ENCODE results near the gene SLC38A3.
"Not testable (repeated sequence)": the region's sequence is repeated elsewhere in the genome, so short reads cannot be mapped to it uniquely, and the experiment has no call there.

SLC38A3 gene

GRCh38 chr3:50192689-50193141 is 12.4 kb upstream of the SLC38A3 start:
- DNase-seq (ENCODE audit: low read depth): peak; percentile 73

- no peak for DNase-seq (ENCODE audit: low read depth)
Observed at GRCh38 chr3:50193286-50193685, 11.8 kb upstream of the SLC38A3 start.

DNA sequence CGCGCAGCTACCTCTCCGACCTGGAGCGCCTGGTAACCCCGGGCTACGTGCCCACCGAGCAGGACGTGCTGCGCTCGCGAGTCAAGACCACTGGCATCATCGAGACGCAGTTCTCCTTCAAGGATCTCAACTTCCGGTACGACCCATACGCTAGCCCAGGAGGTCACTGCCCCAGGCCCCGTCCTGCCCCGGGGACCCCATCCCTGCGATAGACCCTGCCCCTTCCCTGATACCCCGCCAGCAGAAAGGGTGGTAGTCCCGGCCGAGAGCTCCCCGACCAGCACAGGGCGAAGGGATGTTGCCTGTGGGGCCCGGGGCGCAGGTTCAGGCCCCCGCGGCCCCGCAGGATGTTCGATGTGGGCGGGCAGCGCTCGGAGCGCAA is 11.3 kb upstream of the SLC38A3 start:
- DNase-seq (ENCODE audit: low read depth): no peak

GRCh38 chr3:50194128-50194902 is 10.8 kb upstream of the SLC38A3 start:
- peak; percentile 59 for DNase-seq (ENCODE audit: low read depth)

- DNase-seq (ENCODE audit: low read depth): no peak
Observed at GRCh38 chr3:50194903-50195500, 10.1 kb upstream of the SLC38A3 start.

- DNase-seq (ENCODE audit: low read depth): no peak
Observed at GRCh38 chr3:50195501-50196252, 9.4 kb upstream of the SLC38A3 start.

DNA sequence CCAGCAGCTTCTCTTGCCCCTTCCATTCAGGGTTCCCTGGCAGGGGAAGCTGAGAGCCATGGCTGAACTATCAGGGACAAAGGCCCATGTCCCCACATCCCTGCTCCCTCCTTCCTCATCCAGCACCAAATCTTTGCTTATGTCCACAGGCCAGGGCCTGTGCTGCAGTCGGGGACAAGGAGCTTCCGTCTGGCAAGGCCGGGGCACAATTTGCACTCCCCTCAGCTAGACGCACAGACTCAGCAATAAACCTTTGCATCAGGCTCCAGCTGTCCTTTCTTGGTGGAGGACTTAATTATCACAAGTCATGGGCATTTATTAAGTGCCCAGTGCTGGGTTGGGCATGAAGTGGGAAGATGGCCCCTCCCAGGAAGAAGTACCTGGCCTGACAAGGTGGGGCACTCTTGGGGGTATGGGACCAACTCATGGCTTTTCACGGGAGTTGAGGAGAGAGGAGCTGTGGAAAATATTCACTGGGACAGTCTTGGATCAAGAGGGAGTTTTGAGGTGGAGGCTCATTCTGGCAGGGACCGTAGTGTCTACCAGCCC is 8.7 kb upstream of the SLC38A3 start:
- DNase-seq (ENCODE audit: low read depth): no peak

GRCh38 chr3:50201573-50202315 is 3.3 kb upstream of the SLC38A3 start:
- no peak for DNase-seq (ENCODE audit: low read depth)

GRCh38 chr3:50202353-50203112 is 2.5 kb upstream of the SLC38A3 start:
- no peak for DNase-seq (ENCODE audit: low read depth)

DNA sequence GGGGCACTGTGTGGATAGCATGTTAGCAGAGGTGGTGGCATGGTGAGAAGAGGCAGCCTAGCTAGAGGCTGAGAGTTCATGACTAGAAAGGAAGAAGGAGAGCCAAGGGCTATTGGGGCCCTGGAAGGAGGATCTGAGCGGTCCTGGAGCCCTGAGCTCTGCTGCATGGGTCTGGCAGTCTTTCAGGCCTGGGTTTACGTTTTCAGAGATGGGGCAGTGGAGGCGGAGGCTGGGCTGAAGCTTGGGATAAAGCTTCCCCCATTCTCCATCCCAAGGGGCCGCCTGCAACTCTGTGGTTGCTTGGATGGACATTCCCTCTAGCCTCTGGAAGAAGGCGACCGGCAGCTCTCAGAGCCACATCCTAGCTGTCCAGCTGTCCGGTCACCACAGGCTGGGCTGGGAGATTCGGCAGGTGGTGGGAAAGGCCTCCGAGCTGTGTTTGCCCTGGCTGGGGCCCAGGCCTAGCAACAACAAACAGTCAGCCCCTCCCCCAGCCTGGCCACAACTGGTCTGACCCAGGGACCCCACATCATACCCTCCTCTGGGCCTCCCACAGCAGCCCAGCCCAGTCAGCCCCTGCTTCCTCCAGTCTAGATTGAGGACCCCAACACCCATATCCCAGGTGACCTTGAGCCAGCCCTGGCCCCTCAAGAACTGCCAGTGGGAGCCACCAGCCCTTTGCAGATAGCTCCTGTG is 1.8 kb upstream of the SLC38A3 start:
- DNase-seq (ENCODE audit: low read depth): no peak

- no peak for DNase-seq (ENCODE audit: low read depth)
Observed at GRCh38 chr3:50203809-50204803, 965 bp upstream of the SLC38A3 start.

DNA sequence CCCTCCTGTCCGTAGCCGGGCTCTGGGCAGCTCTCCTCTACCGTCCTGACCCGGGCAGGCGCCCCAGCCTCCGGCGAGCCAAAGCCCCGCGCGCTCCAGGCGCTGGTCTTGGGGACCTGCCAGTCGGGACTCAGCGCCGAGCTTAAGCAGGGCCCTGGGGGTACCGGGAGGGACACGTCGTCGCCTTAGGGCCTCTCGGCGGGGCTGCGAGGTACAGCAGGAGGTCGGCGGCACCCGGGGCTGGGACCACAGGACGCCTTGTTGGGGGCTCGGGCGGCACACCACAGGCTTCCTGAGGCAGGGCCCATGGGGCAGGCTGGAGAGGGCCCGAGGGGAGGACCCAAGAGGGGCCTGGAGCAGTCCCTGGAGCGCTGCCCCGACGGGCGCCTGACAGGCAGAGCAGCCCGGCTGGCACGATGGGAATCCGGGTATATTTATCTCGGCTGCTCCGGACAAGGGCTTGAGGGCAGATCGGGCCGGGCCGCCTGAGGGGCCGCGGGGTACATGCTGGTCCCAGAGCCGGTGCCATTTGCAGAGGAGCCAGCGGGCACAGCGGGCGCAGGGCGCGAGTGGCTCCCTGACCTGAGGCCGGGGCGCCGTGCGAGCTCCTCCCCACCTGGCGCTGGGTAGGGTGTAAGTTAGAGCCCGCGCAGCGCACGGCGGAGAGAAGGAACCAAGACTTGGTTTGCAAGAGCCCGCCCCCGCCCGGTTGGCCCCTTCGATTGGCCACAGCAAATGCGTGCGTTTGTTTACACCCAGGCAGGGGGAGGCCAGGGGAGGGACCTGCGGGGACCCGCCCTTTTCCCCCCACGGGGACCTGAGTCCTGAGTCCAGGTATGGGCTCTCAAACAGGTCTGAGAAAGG is 574 bp downstream of the SLC38A3 start:
- DNase-seq (ENCODE audit: low read depth): no peak

DNA sequence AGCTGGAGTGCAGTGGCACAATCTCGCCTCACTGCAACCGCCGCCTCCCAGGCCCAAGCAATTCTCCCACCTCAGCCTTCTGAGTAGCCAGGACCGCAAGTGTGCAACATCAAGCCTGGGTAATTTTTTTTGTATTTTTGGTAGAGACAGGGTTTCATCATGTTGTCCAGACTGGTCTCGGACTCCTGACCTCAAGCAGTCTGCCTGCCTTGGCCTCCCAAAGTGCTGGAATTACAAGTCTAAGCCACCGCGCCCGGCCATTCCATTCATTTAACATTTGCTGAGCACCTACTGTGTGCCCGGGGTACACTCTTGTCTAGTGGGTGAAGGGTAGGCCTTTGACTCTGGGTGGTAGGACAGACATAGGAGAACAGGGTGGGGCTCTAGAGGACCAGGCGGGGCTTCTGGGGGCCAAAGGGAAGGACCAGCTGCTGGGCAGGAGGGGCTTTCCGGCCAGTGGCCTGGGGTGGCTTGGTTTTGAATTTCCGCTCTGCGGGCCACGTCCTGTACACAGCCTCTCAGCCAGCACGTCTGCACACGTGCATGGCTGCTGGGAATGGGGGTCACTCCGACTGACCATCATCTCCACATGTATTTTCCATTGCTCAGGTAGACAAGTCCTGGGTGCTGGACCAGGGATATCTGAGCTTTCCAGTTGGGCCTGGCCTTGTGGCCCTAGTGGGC is 2.4 kb downstream of the SLC38A3 start:
- DNase-seq (ENCODE audit: low read depth): no peak

DNA sequence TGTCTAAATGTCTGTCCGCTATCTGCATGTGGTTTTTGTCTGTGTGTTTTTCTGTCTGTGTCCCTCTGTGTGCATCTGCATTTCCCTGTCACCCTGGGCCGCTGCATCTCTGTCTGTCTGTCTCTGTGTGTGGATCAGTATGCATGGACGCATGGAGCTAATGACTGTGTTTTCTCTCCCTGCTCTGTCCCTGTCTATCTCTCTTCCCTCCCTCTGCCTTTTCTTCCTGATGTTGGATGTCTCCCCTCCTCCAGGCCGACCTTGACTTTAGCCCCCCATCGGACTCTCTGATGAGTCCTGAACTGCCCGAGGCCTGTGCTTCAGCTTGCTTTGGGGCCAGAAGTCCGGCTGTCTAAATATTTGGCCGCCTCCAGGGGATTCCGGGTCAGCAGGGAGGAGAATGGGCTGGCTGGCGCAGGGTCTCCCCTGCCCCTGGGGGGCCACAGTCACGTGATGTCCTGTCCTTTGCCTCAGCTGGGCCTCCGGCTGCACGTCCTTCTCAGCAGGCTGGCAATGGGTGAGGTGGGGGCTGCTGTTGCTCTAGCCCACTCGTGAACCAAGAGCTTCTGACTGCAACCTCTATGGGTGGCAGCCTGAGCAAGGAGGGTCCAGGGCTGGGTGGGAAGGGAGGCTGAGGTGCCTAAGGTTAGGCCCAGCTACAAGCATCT is 3.7 kb downstream of the SLC38A3 start:
- DNase-seq (ENCODE audit: low read depth): no peak

- no peak for DNase-seq (ENCODE audit: low read depth)
Observed at GRCh38 chr3:50210176-50210509, 5.1 kb downstream of the SLC38A3 start.

DNA sequence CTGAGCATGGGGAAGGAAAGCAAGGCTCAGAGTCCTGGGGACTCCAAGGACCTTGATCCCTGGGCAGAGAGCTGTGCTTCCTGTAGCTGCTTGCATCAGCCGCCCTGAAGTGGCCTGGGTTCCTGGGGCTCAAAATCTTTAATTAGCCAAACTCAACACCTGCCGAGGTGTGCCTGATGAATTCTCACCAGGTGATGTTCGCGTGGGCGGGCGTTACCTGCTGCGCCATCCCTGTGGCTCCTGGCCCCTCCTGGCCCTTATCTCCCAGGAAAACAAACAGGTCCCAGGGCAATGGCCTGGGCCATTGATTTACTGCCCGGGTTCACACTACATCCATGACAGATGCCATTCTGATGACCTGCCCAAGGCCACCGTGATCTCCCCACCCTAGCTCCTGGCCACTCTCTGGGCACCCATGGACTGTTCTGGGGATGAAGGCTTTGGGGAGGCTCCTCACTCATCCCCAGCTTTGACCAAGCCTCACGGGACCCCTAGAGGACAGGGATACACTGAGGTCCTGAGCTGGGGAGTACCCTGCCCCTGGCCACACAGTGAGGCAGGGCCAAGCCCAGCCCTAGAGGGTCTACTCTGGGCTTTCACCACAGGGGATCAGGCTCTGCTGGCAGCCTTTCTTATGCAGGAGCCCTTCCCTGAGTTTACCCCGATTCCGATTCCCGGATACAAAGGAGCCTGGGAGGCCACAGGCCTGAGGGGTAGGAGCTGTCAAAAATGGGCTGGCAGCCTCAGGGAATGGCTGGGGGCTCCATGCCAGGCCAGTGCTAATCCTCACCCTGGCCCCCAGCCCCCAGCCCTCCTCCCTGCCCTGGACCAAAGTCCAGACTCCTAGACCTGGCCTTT is 5.7 kb downstream of the SLC38A3 start:
- no peak for DNase-seq (ENCODE audit: low read depth)

DNA sequence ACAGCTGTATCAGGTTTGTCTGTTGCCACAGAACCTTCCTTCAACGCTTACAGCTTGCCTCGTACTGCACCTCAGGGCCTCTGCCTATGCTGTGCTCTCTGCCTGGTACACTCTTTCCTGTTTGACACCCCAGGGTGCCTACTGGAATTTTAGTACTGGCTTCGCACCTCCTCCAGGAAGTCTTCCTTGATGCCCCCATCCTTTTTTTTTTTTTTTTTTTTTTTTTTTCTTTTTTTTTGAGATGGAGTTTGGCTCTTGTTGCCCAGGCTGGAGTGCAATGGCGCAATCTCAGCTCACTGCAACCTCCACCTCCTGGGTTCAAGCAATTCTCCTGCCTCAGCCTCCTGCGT is 6.3 kb downstream of the SLC38A3 start:
- DNase-seq (ENCODE audit: low read depth): not testable (repeated sequence)
